ENCODE measurements around the gene DCT.

DCT gene

DNA sequence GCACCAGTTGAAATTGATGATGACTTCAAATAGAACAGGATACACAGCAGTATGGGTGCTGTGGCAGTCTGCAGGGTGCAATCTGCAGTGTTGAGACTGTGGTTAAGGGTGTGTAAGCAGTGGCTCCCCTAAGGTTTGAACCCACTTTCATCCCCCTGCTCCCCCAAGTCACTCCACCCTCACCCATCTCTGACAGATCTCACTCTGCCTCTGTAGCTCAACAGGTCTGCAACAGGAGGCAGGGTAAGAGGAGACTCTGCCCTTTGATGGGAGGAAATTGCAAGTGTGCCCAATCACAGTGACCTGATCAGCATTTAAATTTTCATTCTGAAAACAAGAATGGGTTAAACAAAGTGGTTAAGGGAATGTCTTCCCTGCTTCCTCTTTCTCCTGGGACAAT, 92.4 kb downstream of the DCT start:
- TF ChIP-seq, protein P1, sequence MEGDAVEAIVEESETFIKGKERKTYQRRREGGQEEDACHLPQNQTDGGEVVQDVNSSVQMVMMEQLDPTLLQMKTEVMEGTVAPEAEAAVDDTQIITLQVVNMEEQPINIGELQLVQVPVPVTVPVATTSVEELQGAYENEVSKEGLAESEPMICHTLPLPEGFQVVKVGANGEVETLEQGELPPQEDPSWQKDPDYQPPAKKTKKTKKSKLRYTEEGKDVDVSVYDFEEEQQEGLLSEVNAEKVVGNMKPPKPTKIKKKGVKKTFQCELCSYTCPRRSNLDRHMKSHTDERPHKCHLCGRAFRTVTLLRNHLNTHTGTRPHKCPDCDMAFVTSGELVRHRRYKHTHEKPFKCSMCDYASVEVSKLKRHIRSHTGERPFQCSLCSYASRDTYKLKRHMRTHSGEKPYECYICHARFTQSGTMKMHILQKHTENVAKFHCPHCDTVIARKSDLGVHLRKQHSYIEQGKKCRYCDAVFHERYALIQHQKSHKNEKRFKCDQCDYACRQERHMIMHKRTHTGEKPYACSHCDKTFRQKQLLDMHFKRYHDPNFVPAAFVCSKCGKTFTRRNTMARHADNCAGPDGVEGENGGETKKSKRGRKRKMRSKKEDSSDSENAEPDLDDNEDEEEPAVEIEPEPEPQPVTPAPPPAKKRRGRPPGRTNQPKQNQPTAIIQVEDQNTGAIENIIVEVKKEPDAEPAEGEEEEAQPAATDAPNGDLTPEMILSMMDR (conservative IDR thresholded peaks at IDR 0.05; ENCODE audit: low read length), result no peak
- no peak overlapping the region for H3K4me3 ChIP-seq (ENCODE audit: low read length)
- no peak for DNase-seq (ENCODE audit: low read depth)

Data from AG10803 (cell line).